Left lung (tissue), 10 donors: ENCODE results near the gene SDHB. TPM values are rescaled to one million over a fixed set of nuclear protein-coding genes. Genes with fewer than 3 reads are reported as not detected.

Experiments used
- ATAC-seq: fragments of 200-7000 bp; cut with Tn5 transposase; one replicate; pipeline ENCODE4 v1.9.1; 2020; ENCODE audit warnings: moderate library complexity
- DNase-seq, 4 donors: peaks; one replicate each; pipeline ENCODE4 v3.0.0-alpha.2; 2013 to 2020
- H3K27ac ChIP-seq, 2 donors: fragments of 200-600 bp; sonication (generic) in 1 of 2; one replicate each; pipeline versions ENCODE4 v1.5.0 to v1.8.0; 2020 to 2021
- H3K27me3 ChIP-seq, 2 donors: fragments of 200-600 bp; sonication (generic) in 1 of 2; one replicate each; pipeline versions ENCODE4 v1.5.0 to v1.8.0; 2020 to 2021
- H3K36me3 ChIP-seq, 2 donors: fragments of 200-600 bp; sonication (generic) in 1 of 2; one replicate each; pipeline versions ENCODE4 v1.5.0 to v1.8.0; 2020 to 2021
- H3K4me1 ChIP-seq, 2 donors: fragments of 200-600 bp; one replicate each; pipeline ENCODE4 v1.8.0; 2021
- H3K4me3 ChIP-seq, 2 donors: fragments of 200-600 bp; sonication (generic) in 1 of 2; one replicate each; pipeline versions ENCODE4 v1.5.0 to v1.8.0; 2020 to 2021; ENCODE audit warnings: mild to moderate bottlenecking in 1 of 2
- H3K9me3 ChIP-seq, 2 donors: fragments of 200-600 bp; sonication (generic) in 1 of 2; one replicate each; pipeline versions ENCODE4 v1.5.0 to v1.8.0; 2020 to 2021
- CTCF ChIP-seq, 2 donors: fragments of 200-600 bp; sonication (generic) in 1 of 2; IDR thresholded peaks; one replicate each; pipeline versions ENCODE4 v1.5.0 to v1.8.0; 2021; ENCODE audit warnings: antibody characterized with exemption in 2 of 2
- intact Hi-C, 2 donors: fragments of 100-400 bp; cut with DNase I; formaldehyde crosslinking; loops; one replicate each; pipeline versions ENCODE4 v1.11.2 to v1.14.2; 2022
- polyA plus RNA-seq, 6 donors: library from polyadenylated mRNA; unstranded; fragments of 120-200 nt; gene quantifications; one replicate each; pipeline ENCODE4 v1.2.1, GENCODE V29; 2013; ENCODE audit not compliant: insufficient read length in 6 of 6
- total RNA-seq, 2 donors: library from RNA; stranded (reverse); fragmentation: NEBNext Ultra II Directional; extraction: Animal tissue kit (Norgen Biotek cat#: 25700); gene quantifications; one replicate each; pipeline ENCODE4 v1.2.1, GENCODE V29; 2021
- donor health status: DM: no; HTN: yes; CAD: no.
- donor health status: DM: no; HTN: no; CAD: no.

The SDHB gene
- total and polyA plus RNA-seq, 8 donors = 86.8 to 110 (median 98.1) TPM

GRCh38 chr1:17020502-17020901 lies 33.3 kb downstream of the SDHB start:
- Histone ChIP-seq H3K4me1 (peaks cover 0 to 17% of the 10 kb centered on the region in 2 donors), H3K4me3 (no peak overlapping the region), H3K9me3 (no peaks in the 10 kb centered on the region), H3K27me3 (no peaks in the 10 kb centered on the region), H3K36me3 (peaks cover 7 to 82% of the 10 kb centered on the region in 2 donors), H3K27ac (no peak overlapping the region)
- ATAC-seq = no peak
- intact Hi-C loops = no loop called here
- TF ChIP-seq CTCF (IDR thresholded peaks at IDR 0.05) = no peak
- DNase-seq = no peak

- Histone ChIP-seq H3K27ac (no peak overlapping the region), H3K36me3 (peaks cover 7 to 65% of the 10 kb centered on the region in 2 donors), H3K4me3 (no peak overlapping the region), H3K4me1 (peaks cover 0 to 25% of the 10 kb centered on the region in 2 donors), H3K27me3 (no peaks in the 10 kb centered on the region), H3K9me3 (no peaks in the 10 kb centered on the region)
- no peak for ATAC-seq
- TF ChIP-seq CTCF (IDR thresholded peaks at IDR 0.05) = no peak
- DNase-seq = no peak
- intact Hi-C loops = no loop called here
These were observed 35.0 kb downstream of the SDHB start for GRCh38 chr1:17018849-17019248.

- peaks cover 0 to 27% of the 10 kb centered on the region in 2 donors for H3K4me1 ChIP-seq
- H3K4me3 ChIP-seq = no peak overlapping the region
- H3K27me3 ChIP-seq = no peaks in the 10 kb centered on the region
- H3K36me3 ChIP-seq = peaks cover 7 to 51% of the 10 kb centered on the region in 2 donors
- DNase-seq = peak in 1 of 4 donors; percentile 6
- no peak overlapping the region for H3K27ac ChIP-seq
- no peak for ATAC-seq
- no peak for TF ChIP-seq CTCF (IDR thresholded peaks at IDR 0.05)
- intact Hi-C loops = no loop called here
- no peaks in the 10 kb centered on the region for H3K9me3 ChIP-seq
These were observed 36.4 kb downstream of the SDHB start for GRCh38 chr1:17017435-17017834.

- no peak for TF ChIP-seq CTCF (IDR thresholded peaks at IDR 0.05)
- no peak for DNase-seq
- intact Hi-C loops = no loop called here
- no peak for ATAC-seq
- peaks cover 0 to 34% of the 10 kb centered on the region in 2 donors for H3K4me1 ChIP-seq
- no peak overlapping the region for H3K4me3 ChIP-seq
- H3K27me3 ChIP-seq = no peaks in the 10 kb centered on the region
- H3K27ac ChIP-seq = no peak overlapping the region
- peaks cover 7 to 40% of the 10 kb centered on the region in 2 donors for H3K36me3 ChIP-seq
- no peaks in the 10 kb centered on the region for H3K9me3 ChIP-seq
These were observed 37.5 kb downstream of the SDHB start for GRCh38 chr1:17016317-17016661.

- no peak for TF ChIP-seq CTCF (IDR thresholded peaks at IDR 0.05)
- peaks cover 9 to 47% of the 10 kb centered on the region in 2 donors for H3K4me1 ChIP-seq
- H3K36me3 ChIP-seq = peaks cover 7 to 26% of the 10 kb centered on the region in 2 donors
- no peak overlapping the region for H3K4me3 ChIP-seq
- ATAC-seq (no peak), DNase-seq (peak in 1 of 4 donors; percentile 4)
- H3K9me3 ChIP-seq = no peaks in the 10 kb centered on the region
- no peaks in the 10 kb centered on the region for H3K27me3 ChIP-seq
- intact Hi-C loops = no loop called here
- H3K27ac ChIP-seq = no peak overlapping the region
These were observed 38.9 kb downstream of the SDHB start for GRCh38 chr1:17014671-17015567.
